RWPE1 (cell line): ENCODE data around the gene EGFR.

Experiments
- CTCF ChIA-PET: fragments of 350-600 bp; sonication (Branson Sonifier 250); formaldehyde crosslinking; extraction: SDS; loops from one replicate; lab custom pipeline; 2021; lab: Yijun Ruan, JAX
- POLR2A ChIA-PET: fragments of 400-600 bp; formaldehyde crosslinking; extraction: SDS; loops from one replicate; lab custom pipeline; 2020; ENCODE audit warnings: antibody characterized with exemption; ENCODE audit not compliant: low non-redundant PET; lab: Yijun Ruan, JAX
- DNase-seq: peaks from one replicate; pipeline ENCODE4 v3.0.0; 2012; ENCODE audit warnings: low spot score
- H3K27ac ChIP-seq: fragments of 450-650 bp; 2 replicates; pipeline ENCODE4 v1.5.1; 2017
- TF ChIP-seq, protein P1 (sequence below): fragments of 450-650 bp; conservative IDR thresholded peaks from 2 replicates; pipeline ENCODE4 v1.5.1; 2017; ENCODE audit warnings: low read depth, mild to moderate bottlenecking

The EGFR gene

DNA sequence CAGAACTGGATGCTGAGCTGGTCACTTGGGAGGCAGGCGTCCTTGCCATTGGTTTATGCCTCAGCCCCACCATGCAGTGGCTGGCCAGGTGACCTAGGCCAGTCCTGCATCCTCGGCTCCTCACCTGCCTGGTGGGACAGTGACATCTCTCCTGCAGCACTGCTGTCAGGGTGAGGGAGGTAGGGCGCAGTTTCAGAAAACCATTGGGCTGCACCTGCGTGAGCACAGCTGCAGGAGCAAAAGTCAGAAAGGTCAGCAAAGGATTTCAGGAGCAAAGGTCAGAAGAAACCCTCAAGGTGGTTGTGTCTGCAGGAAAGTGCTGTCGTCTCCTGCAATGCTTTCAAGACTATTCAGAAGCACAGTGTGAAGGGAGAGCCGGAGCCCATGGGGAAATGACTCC, 48.1 kb downstream of the EGFR start:
- TF ChIP-seq, protein P1, sequence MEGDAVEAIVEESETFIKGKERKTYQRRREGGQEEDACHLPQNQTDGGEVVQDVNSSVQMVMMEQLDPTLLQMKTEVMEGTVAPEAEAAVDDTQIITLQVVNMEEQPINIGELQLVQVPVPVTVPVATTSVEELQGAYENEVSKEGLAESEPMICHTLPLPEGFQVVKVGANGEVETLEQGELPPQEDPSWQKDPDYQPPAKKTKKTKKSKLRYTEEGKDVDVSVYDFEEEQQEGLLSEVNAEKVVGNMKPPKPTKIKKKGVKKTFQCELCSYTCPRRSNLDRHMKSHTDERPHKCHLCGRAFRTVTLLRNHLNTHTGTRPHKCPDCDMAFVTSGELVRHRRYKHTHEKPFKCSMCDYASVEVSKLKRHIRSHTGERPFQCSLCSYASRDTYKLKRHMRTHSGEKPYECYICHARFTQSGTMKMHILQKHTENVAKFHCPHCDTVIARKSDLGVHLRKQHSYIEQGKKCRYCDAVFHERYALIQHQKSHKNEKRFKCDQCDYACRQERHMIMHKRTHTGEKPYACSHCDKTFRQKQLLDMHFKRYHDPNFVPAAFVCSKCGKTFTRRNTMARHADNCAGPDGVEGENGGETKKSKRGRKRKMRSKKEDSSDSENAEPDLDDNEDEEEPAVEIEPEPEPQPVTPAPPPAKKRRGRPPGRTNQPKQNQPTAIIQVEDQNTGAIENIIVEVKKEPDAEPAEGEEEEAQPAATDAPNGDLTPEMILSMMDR, result no peak
- POLR2A ChIA-PET, result no interaction called here

DNA sequence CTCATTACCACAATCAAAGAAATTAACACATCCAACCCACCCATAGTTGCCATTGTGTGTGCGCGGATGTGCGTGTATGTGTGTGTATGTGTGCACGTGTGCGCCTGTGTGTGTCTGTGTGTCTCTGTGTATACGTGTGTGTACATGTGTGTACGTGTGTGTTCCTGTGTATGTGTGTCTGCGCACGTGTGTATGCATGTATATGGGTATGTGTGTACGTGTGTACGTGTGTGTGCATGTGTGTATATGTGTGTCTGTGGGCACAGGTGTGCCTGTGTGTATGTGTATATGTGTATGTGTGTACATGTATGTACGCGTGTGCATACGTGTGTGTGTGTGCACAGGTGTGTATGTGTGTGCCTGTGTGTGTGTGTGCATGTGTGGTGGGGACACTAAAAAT, 48.9 kb downstream of the EGFR start:
- TF ChIP-seq, protein P1, result no peak
- no peak for DNase-seq
- CTCF ChIA-PET, result no interaction called here
- POLR2A ChIA-PET, result no interaction called here
- H3K27ac ChIP-seq, result no peak overlapping the region

More for the DNA sequence above, 48.1 kb downstream of the EGFR start:
- H3K27ac ChIP-seq, result peak overlapping the region; percentile 89
- CTCF ChIA-PET, result interaction anchor here (1.6 kb wide), 1 partner anchor 293 kb away, joined by 4 read pairs; no protein-coding TSS in a partner anchor
- DNase-seq, result no peak

DNA sequence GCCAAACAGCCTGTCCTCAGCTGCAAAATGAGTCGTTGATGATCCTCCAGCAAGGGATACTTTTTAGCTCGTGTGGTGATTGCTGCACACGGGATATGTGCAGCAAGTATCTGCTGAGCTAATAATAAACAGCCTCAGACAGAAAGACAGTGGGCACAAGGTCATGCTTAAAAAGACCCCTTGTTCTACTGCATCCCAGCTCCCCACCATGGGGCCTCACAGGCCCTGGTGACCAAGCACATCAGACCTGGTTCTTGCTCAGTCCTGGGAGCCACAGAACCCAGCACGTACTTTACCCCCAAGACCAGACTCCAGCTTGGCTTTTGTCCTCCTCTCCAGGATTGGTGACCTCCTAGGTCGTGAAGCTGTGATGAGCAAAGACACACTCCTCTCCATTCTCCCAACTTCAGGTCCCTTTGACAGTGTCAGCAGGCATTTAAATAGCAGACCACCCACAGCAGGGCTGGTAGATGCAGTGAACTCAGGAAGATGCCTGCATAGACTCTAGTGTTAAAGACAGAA, 50.5 kb downstream of the EGFR start:
- ChIA-PET CTCF (no interaction called here), POLR2A (no interaction called here)
- DNase-seq, result no peak
- H3K27ac ChIP-seq, result peak overlapping the region; percentile 56
- TF ChIP-seq, protein P1, result no peak

DNA sequence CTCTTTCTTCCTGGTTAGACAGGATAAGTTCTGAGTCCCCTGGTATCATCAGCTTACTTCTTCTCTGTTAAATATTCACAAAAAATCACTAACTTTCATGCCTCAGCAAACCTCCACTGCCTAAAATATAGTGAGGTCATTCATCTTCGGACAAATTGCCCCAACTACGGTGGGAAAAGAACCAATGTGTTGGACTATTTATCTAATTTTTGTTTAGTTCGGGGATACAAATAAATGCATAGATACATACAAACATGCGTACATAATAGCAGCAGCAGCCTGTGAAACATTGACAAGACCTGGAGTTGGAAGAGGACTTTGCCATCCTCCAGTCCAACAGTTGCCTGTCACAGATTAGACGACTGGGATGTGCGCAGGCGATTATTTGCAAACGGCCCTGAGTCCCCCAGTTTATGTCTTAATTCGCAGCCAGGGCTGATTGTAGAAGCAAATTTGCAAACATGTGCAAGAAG, 51.5 kb downstream of the EGFR start:
- ChIA-PET CTCF (interaction anchor here (1.2 kb wide), 1 partner anchor 185 kb away, joined by 3 read pairs; no protein-coding TSS in a partner anchor), POLR2A (no interaction called here)
- TF ChIP-seq, protein P1, result no peak
- DNase-seq, result no peak
- peak overlapping the region; percentile 62 for H3K27ac ChIP-seq

DNA sequence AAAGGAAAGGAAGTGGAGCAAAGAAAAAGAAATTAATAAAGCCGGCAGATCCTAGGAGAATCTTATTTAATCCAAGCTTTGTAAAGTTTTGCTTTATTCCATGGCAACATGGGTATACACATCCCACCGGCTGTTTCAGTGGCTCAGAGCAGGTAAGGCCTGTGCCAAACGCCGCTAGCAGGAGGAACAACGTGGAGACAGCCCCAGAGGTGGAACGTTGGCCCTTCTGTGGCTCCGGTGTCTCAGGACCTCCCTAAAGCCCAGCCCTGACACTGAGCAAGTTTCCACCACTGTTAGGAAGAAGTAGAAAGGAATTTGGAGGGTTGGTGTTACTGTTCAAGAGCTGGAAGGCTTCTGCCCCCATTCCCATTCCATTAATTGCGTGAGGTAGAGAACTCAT, 52.0 kb downstream of the EGFR start:
- ChIA-PET CTCF (interaction anchor here (1.2 kb wide), 1 partner anchor 185 kb away, joined by 3 read pairs; no protein-coding TSS in a partner anchor), POLR2A (no interaction called here)
- TF ChIP-seq, protein P1, result no peak
- H3K27ac ChIP-seq, result peak overlapping the region; percentile 62
- DNase-seq, result no peak

DNA sequence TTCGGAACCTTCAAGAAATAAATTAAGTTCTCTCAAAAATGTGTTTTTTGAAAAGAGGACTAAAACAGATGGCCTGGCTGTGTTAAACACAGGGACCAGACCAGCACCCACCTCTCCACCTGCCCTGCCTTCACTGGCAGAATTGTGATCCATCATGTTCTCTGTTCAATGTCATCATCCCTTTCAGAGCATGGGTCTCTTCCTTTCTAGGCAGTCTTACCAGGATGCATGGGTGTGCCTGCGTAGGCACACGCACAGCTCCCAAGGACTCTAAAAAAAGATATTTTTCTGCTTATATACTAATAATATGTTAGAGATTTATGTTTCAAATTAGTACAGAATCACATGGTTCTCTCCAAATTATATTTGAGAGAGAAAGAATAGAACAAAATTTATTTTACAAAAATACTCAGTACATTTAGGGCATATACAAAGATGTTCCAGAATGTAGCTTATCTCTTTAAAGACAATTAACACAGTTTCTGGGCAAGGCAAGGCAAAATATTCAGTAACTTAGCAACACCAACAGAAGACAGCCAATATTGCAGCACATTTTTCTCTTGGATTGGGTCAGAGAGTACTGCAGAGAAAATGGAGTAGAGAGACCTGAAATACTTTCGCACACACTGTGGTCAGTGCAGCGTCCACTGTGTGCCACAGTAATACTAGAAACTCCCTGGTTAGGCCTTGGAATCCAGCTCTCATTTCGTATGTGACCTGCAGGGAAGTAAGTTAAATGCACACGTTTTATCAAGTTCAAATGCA, 52.8 kb downstream of the EGFR start:
- TF ChIP-seq, protein P1, result no peak
- DNase-seq, result no peak
- H3K27ac ChIP-seq, result peak overlapping the region; percentile 62
- ChIA-PET CTCF (no interaction called here), POLR2A (no interaction called here)
